WI38 (cell line): ENCODE results near the gene OR2H2.
A peak's percentile ranks its signal among the peaks of the same experiment; 100 is the strongest.

ENCODE experiments used
- H3K4me3 ChIP-seq: 2 replicates; pipeline ENCODE4 v1.5.1; 2011; ENCODE audit warnings: low read depth, mild to moderate bottlenecking, control low read depth, low read length
- TF ChIP-seq, protein P1 (sequence below): IDR thresholded peaks from 2 replicates; pipeline ENCODE4 v1.5.1; 2012; ENCODE audit warnings: low read depth, mild to moderate bottlenecking, control low read depth, low read length

Gene OR2H2

DNA sequence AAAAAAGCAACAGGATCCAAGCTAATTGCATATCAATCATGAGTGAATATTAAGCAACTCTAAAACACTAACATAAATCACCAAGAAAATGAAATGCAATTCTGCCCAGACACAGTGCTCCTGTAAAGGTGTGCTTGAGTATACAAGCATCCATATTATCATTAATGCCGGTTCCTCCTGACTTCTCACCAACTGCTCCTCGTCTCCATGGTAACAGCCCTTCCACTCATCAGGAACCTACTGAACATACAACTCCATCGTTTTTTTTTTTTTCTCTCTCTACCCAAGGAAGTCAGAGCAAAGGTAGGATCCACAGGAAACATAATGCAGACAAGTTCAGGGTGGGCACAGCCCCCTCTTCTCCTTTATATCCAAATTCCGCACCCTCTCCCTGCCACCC, 35.7 kb downstream of the OR2H2 start:
- TF ChIP-seq, protein P1, sequence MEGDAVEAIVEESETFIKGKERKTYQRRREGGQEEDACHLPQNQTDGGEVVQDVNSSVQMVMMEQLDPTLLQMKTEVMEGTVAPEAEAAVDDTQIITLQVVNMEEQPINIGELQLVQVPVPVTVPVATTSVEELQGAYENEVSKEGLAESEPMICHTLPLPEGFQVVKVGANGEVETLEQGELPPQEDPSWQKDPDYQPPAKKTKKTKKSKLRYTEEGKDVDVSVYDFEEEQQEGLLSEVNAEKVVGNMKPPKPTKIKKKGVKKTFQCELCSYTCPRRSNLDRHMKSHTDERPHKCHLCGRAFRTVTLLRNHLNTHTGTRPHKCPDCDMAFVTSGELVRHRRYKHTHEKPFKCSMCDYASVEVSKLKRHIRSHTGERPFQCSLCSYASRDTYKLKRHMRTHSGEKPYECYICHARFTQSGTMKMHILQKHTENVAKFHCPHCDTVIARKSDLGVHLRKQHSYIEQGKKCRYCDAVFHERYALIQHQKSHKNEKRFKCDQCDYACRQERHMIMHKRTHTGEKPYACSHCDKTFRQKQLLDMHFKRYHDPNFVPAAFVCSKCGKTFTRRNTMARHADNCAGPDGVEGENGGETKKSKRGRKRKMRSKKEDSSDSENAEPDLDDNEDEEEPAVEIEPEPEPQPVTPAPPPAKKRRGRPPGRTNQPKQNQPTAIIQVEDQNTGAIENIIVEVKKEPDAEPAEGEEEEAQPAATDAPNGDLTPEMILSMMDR, result no peak
- H3K4me3 ChIP-seq, result no peak overlapping the region

DNA sequence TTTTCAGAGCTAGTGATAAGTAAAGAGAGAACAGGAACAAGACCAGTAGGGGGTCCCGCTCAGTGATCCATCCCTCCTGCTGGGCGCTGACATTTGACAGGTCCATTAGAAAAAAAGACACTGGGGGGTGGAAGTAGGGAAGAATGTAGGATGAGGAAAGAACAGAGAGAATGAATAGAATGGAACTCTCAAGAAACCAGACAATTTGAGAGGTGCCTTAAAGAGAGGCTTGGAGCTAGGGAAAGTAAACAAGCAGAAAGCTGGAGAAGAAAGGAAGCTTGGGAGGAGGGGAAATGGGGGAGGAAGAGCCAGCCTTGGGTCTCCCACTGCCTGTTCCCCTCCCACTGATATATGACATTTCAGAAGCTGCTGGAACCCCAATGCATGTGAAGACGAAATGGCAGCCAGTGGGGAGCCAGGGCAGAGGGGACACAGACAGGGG, 39.6 kb downstream of the OR2H2 start:
- TF ChIP-seq, protein P1, result no peak
- H3K4me3 ChIP-seq, result no peak overlapping the region

DNA sequence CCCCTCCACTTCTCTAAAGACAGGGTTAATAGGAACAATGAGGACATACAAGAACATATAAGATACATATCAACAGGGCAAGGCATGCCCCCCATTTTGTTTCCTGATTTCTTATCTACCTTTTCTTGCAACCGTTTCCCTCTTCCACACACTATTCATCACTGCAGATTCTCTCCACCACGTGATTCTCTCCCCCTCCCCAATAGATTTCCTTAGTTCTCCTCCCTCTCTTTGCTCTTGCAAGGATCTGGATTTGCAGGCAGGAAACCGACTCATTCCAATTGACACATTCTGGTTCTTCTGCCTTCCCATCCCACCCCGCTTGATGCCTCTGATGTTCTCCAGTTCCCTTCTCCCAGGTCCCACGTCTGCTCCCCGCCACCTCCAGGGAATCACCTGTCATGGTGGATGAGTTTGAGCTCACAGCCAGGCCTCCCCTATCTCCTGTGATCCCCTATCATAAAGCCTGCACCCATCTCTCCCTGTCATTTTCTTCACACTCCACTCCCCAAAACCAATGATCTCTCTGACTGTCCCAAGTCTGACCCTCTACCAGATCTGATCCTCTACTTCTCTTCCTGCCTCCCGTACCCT, 40.5 kb downstream of the OR2H2 start:
- TF ChIP-seq, protein P1, result no peak
- no peak overlapping the region for H3K4me3 ChIP-seq

DNA sequence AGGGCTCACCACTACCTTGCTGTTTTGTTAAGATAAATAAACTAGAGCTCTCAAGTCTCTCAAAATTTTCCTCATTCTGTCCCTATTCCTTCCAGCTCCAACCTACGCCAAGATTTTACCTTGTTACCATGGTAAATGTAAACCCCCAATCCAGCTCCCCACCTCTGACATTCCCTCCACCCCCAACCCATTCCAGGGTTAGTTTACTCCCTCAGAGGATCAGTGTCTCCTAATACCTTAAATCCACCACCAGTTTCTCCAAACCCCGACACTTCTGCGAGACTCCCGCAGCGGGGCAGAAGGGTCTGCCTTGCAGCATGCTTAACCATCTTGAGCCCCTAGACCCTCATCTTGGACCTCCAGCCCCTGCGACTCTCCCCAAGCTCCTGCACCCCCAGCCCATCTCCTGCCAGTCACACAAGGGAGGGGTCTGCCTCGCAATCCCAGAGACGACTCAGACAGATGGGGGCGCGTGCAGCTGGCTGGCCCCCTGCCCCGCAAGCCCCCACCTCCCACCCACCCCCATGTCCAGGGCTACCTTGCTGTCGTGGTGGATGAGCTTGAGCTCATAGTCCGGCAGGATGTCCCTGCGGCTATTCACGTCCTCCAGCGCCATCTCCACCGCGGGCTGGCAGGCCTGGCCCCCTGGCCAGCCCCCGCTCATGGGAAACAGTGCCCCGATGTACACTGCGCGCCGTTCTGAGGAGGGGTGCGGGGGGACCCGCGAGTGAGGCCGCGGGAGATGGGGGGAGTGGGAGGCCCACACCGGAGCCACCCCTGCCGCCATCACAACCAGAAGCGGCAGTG, 42.2 kb downstream of the OR2H2 start:
- peak overlapping the region; percentile 79 for H3K4me3 ChIP-seq
- TF ChIP-seq, protein P1, result no peak

DNA sequence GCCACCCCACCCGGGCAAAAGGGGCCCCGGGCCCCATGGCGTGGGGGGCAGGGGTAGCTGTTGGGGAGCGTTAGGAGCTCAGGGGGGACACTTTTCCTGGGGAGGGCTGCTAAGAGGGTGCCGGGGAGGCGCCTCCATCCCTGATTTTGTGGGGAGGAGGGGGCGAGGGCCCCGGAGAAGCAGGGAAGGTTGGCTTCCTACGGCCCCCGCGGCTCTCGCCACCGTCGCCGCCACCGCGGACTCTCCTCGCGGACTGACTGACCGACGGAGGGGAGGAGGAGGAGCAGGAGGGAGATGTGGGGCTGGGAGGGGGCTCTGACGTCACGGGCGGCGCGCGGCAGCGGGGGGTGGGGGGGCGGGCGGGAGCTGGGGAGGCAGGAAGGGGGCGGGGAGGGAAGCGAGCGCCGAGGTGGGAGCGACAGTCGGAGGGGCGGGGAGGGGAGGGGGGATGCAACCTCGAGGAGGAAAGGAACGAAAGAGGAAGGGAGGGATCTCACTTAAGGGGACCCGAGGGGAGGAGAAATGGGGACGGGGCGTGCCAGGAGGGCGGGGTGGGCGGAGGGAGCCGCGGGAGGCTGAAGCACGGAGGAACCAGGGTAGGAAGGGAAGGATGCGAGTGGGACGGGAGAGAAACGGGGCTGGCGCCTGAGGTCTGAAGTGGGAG, 43.0 kb downstream of the OR2H2 start:
- peak overlapping the region; percentile 79 for H3K4me3 ChIP-seq
- TF ChIP-seq, protein P1, result no peak

DNA sequence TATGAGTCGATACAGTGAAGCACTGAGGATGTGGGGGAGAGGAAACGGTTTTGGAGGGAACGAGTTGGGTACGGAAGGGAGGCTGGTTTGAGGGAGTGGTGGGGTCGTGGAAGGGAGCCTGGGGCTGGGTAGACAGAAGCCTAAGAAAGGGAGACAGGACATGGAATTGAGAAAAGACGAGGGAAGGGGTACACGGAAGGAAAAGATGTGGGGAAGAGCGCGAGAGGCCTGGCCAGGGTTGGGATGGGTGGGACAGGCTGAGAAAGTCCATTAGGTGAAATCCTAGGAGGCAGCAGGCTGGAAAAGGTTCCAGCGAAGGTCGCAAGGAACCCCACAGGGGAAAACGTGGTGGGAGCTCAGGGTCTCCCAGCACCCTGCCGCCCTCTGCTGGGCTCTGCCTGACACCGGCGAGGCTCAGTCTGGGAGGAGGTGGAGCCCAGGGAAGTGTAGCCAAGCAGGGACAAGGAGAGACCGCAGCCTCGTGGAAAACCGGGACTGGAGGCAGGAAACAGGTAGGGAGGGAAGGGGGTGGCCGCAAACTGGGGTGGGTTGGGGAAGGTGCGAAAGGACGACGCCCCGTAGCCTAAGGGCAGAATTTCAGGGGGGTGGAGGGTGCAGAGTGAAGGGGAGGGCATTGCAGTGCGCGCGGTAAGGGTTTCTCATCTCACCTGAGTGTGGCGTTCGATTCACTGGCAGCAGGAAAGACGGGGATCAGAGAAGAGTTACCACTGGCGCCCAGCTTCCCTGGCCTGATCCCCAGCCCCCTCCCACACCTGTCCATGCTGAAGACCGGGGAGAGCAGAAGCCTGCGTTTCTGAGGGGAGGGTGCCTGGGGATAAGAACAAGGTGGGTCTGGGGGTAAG, 43.7 kb downstream of the OR2H2 start:
- peak overlapping the region; percentile 79 for H3K4me3 ChIP-seq
- TF ChIP-seq, protein P1, result peak; percentile 46
